Measurements from ENCODE around the gene MYZAP. TPM values are rescaled to one million over a fixed set of nuclear protein-coding genes. Genes with fewer than 3 reads are reported as not detected.

MYZAP gene
- total and polyA plus RNA-seq, 9 of the 15 experiments (the other 6 are each of a cell fraction or from before 2014, with no cell fraction given), result 0.03 TPM; not detected in 8

DNA sequence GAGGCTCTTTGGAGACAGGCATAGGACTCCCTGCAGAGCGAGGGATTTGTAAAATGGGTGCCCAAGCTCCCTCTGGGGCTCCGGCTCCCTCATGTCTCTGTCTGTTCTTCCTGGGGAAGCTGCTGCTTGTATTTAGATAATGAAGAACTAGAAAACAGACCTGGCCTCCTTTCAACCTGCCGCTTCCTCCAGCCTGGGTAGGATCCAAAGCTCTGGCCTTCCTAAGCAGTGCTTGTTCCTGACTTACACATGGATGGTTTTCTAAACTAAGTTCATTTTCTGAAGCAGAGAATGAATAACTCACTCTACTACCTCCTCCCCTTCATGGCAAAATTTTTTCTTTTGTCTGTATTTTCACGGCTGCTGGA is 36.9 kb upstream of the MYZAP start:
- CTCF ChIA-PET (ENCODE audit: low intra/inter-chr PET ratio), result no interaction called here
- no peaks in the 10 kb centered on the region for H3K36me3 ChIP-seq (ENCODE audit: control insufficient read depth, insufficient read depth, low read length)
- in situ Hi-C loops (cut with MboI), result loop anchor here (25.0 kb wide), 1 partner anchor 508 kb away; the partner anchor contains the start of gene ALDH1A2
- FAIRE-seq (no peak), DNase-seq (ENCODE audit: extremely low read depth in 1 of 4, low spot score in 3 of 4) (no peak), ATAC-seq (no peak)
- no peak overlapping the region for H3K9ac ChIP-seq (ENCODE audit: insufficient read depth in 1 of 2, low read depth in 2 of 2, low read length in 2 of 2)
- H3K79me2 ChIP-seq (ENCODE audit: control insufficient read depth, insufficient read depth, low read length), result no peaks in the 10 kb centered on the region
- no peaks in the 10 kb centered on the region; the same call in 1 of the 2 replicates for H4K20me1 ChIP-seq (replicated peaks; ENCODE audit: control insufficient read depth, insufficient read depth, low read length)
- TF ChIP-seq KDM2B (CRISPR knock-in tag; IDR thresholded peaks at IDR 0.05) (no peak), KAT2B (IDR thresholded peaks at IDR 0.05; ENCODE audit: low read depth, low read length) (no peak), FOSL1 (tag; conservative IDR thresholded peaks at IDR 0.05) (0 out of 2 replicates have a peak, but pooled peaks have one; percentile 2), MXI1 (IDR thresholded peaks at IDR 0.05; ENCODE audit: low read depth, low read length) (no peak), HNRNPL (IDR thresholded peaks at IDR 0.05; ENCODE audit: low read depth, low read length) (no peak), CCNT2 (IDR thresholded peaks at IDR 0.05; ENCODE audit: borderline replicate concordance, extremely low read depth, insufficient read length, low read depth, low read length) (no peak)
- TF ChIP-seq, protein P1, sequence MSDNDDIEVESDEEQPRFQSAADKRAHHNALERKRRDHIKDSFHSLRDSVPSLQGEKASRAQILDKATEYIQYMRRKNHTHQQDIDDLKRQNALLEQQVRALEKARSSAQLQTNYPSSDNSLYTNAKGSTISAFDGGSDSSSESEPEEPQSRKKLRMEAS (CRISPR knock-in tag; IDR thresholded peaks at IDR 0.05), result no peak
- TF ChIP-seq, protein P2, sequence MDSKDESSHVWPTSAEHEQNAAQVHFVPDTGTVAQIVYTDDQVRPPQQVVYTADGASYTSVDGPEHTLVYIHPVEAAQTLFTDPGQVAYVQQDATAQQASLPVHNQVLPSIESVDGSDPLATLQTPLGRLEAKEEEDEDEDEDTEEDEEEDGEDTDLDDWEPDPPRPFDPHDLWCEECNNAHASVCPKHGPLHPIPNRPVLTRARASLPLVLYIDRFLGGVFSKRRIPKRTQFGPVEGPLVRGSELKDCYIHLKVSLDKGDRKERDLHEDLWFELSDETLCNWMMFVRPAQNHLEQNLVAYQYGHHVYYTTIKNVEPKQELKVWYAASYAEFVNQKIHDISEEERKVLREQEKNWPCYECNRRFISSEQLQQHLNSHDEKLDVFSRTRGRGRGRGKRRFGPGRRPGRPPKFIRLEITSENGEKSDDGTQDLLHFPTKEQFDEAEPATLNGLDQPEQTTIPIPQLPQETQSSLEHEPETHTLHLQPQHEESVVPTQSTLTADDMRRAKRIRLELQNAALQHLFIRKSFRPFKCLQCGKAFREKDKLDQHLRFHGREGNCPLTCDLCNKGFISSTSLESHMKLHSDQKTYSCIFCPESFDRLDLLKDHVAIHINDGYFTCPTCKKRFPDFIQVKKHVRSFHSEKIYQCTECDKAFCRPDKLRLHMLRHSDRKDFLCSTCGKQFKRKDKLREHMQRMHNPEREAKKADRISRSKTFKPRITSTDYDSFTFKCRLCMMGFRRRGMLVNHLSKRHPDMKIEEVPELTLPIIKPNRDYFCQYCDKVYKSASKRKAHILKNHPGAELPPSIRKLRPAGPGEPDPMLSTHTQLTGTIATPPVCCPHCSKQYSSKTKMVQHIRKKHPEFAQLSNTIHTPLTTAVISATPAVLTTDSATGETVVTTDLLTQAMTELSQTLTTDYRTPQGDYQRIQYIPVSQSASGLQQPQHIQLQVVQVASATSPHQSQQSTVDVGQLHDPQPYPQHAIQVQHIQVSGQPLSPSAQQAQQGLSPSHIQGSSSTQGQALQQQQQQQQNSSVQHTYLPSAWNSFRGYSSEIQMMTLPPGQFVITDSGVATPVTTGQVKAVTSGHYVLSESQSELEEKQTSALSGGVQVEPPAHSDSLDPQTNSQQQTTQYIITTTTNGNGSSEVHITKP (IDR thresholded peaks at IDR 0.05; ENCODE audit: partially characterized antibody), result no peak
- TF ChIP-seq, protein P3, sequence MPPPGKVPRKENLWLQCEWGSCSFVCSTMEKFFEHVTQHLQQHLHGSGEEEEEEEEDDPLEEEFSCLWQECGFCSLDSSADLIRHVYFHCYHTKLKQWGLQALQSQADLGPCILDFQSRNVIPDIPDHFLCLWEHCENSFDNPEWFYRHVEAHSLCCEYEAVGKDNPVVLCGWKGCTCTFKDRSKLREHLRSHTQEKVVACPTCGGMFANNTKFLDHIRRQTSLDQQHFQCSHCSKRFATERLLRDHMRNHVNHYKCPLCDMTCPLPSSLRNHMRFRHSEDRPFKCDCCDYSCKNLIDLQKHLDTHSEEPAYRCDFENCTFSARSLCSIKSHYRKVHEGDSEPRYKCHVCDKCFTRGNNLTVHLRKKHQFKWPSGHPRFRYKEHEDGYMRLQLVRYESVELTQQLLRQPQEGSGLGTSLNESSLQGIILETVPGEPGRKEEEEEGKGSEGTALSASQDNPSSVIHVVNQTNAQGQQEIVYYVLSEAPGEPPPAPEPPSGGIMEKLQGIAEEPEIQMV (tag; conservative IDR thresholded peaks at IDR 0.05; ENCODE audit: low read depth), result no peak
- no peaks in the 10 kb centered on the region for H3K9me1 ChIP-seq (ENCODE audit: control insufficient read depth, insufficient read depth, low read length)
- no peaks in the 10 kb centered on the region for H3K9me3 ChIP-seq (replicated peaks; ENCODE audit: control insufficient read depth, insufficient read depth, low read depth, low read length)
- intact Hi-C loops (cut with micrococcal nuclease), result no loop called here
- no peak overlapping the region for H3K4me2 ChIP-seq (ENCODE audit: insufficient read depth, low read length)
- no peak overlapping the region for H3K27ac ChIP-seq (ENCODE audit: extremely low read depth, low read depth, low read length)
- POLR2A ChIA-PET, result interaction anchor here (0.8 kb wide), 1 partner anchor 13 kb away, joined by 3 read pairs; no protein-coding TSS in a partner anchor
- no peak overlapping the region for H3K4me3 ChIP-seq
- no peaks in the 10 kb centered on the region; a peak in 1 of 5 replicates for H3K4me1 ChIP-seq (replicated peaks in 1 of 2; ENCODE audit: control insufficient read depth in 2 of 2, insufficient read depth in 2 of 2, low read length in 2 of 2)
- H2AFZ ChIP-seq (ENCODE audit: low read depth, low read length), result no peak overlapping the region
- peaks cover 14 to 66% of the 10 kb centered on the region in 2 experiments for H3K27me3 ChIP-seq (ENCODE audit: control insufficient read depth in 2 of 2, insufficient read depth in 2 of 2, low read length in 2 of 2)
- no TSS peak for BruUV-seq (replicated peaks)
- WGBS (ENCODE audit: insufficient coverage, low coverage, missing lambda C conversion rate), result 0% methylated on average over 4 of the region's 4 CpGs
